Measurements from ENCODE around the gene ABCC5.
"Not testable (repeated sequence)": the region's sequence is repeated elsewhere in the genome, so short reads cannot be mapped to it uniquely, and the experiment has no call there.

ABCC5 gene

DNA sequence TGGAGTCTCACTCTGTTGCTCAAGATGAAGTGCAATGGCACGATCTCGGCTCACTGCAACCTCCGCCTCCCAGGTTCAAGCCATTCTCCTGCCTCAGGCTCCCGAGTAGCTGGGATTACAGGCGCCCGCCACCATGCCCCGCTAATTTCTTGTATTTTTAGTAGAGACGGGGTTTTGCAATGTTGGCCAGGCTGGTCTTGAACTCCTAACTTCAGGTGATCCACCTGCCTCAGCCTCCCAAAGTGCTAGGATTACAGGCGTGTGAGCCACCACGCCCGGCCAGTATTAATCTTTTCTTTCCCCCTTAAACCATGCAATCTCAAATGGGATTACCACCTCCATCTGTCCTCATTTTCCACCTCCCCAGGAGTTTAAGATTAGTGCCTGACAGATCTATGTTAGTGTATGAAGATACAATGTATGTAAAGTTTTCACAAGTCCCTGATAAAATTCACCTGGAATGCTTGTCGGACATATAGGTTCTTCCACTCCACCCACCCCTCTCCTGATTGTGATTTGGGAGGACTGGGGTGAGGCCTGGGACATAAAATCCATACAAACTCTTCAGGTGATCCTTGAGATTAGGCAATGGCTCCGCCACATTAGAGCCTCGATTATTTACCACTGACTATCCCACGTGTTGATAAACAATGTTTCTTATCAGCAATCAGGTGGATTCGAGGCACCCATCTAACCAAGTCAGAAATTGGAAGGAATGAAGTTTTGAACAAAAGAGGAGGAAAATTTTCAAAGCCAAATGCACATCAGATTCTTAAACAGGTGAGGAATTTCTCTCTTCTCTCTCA, 134.2 kb downstream of the ABCC5 start:
- in situ Hi-C loops (cut with MboI; ENCODE audit: low sequenced_read_pairs, unreplicated experiment): loop anchor here (25.0 kb wide), 1 partner anchor 354 kb away; the partner anchor contains the start of genes ALG3, EEF1AKMT4 and VWA5B2

DNA sequence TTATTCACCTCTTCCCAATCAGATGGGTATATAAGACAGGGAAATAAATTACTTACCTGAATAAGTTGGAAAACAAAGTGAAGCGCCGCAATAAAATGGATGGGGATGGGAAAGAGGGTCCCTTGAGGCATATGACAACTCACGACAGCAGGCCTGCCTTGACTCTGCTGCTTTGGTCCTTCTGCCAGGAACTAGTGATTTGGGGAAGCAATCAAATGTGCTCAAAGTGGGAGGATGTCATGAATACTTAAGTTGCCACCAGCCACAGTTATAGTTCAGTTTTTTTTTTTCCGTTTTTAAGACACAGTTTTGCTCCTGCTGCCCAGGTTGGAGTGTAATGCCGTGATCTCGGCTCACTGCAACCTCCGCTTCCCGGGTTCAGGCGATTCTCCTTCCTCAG, 137.6 kb downstream of the ABCC5 start:
- DNase-seq (ENCODE audit: low spot score): no peak
- in situ Hi-C loops (cut with MboI; ENCODE audit: low sequenced_read_pairs, unreplicated experiment): loop anchor here (25.0 kb wide), 1 partner anchor 357 kb away; the partner anchor contains the start of genes ALG3, EEF1AKMT4 and VWA5B2
- TF ChIP-seq, protein P1, sequence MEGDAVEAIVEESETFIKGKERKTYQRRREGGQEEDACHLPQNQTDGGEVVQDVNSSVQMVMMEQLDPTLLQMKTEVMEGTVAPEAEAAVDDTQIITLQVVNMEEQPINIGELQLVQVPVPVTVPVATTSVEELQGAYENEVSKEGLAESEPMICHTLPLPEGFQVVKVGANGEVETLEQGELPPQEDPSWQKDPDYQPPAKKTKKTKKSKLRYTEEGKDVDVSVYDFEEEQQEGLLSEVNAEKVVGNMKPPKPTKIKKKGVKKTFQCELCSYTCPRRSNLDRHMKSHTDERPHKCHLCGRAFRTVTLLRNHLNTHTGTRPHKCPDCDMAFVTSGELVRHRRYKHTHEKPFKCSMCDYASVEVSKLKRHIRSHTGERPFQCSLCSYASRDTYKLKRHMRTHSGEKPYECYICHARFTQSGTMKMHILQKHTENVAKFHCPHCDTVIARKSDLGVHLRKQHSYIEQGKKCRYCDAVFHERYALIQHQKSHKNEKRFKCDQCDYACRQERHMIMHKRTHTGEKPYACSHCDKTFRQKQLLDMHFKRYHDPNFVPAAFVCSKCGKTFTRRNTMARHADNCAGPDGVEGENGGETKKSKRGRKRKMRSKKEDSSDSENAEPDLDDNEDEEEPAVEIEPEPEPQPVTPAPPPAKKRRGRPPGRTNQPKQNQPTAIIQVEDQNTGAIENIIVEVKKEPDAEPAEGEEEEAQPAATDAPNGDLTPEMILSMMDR (IDR thresholded peaks at IDR 0.05; ENCODE audit: borderline replicate concordance, control extremely low read depth, extremely low read depth, insufficient read depth, missing control alignments): no peak

More for the DNA sequence above, 134.2 kb downstream of the ABCC5 start:
- no peak for DNase-seq (ENCODE audit: low spot score)
- TF ChIP-seq, protein P1 (IDR thresholded peaks at IDR 0.05; ENCODE audit: borderline replicate concordance, control extremely low read depth, extremely low read depth, insufficient read depth, missing control alignments): no peak

- DNase-seq (ENCODE audit: low spot score): no peak
- TF ChIP-seq, protein P1 (IDR thresholded peaks at IDR 0.05; ENCODE audit: borderline replicate concordance, control extremely low read depth, extremely low read depth, insufficient read depth, missing control alignments): no peak
- in situ Hi-C loops (cut with MboI; ENCODE audit: low sequenced_read_pairs, unreplicated experiment): loop anchor here (25.0 kb wide), 1 partner anchor 358 kb away; the partner anchor contains the start of genes ALG3, EEF1AKMT4 and VWA5B2
Measured at GRCh38 chr3:183879243-183879642, 138.4 kb downstream of the ABCC5 start.

GRCh38 chr3:183878071-183878470, 139.6 kb downstream of the ABCC5 start:
- no peak for DNase-seq (ENCODE audit: low spot score)
- TF ChIP-seq, protein P1 (IDR thresholded peaks at IDR 0.05; ENCODE audit: borderline replicate concordance, control extremely low read depth, extremely low read depth, insufficient read depth, missing control alignments): no peak
- in situ Hi-C loops (cut with MboI; ENCODE audit: low sequenced_read_pairs, unreplicated experiment): loop anchor here (25.0 kb wide), 1 partner anchor 359 kb away; the partner anchor contains the start of genes ALG3, EEF1AKMT4 and VWA5B2

DNA sequence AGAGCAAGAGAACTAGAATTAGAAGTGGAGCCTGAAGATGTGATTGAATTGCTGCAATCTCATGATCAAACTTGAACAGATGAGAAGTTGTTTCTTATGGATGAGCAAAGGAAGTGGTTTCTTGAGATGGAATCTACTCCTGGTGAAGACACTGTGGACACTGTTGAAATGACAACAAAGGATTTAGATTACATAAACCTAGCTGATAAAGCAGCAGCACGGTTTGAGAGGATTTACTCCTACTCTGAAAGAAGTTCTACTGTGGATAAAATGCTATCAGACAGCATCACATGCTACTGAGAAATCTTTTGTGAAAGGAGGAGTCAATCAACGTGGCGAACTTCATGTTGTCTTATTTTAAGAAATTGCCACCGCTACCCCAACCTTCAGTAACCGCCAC, 140.5 kb downstream of the ABCC5 start:
- not testable (repeated sequence) for DNase-seq (ENCODE audit: low spot score)
- in situ Hi-C loops (cut with MboI; ENCODE audit: low sequenced_read_pairs, unreplicated experiment): loop anchor here (25.0 kb wide), 1 partner anchor 360 kb away; the partner anchor contains the start of genes ALG3, EEF1AKMT4 and VWA5B2

DNA sequence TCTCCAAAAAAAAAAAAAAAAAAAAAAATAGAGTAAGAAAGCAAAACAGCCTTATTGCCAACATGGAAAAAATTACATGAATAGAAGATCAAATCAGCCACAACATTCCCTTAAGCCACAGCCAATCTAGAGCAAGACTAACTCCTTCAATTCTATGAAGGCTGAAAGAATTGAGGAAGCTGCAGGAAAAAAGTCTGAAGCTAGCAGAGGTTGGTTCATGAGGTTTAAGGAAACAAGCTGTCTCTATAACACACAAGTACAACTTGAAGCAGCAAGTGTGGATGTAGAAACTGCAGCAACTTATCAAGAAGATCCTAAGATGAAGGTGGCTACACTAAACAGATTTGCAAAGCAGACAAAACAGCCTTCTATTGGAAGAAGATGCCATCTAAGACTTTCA, 142.3 kb downstream of the ABCC5 start:
- in situ Hi-C loops (cut with MboI; ENCODE audit: low sequenced_read_pairs, unreplicated experiment): loop anchor here (25.0 kb wide), 1 partner anchor 362 kb away; the partner anchor contains the start of genes ALG3, EEF1AKMT4 and VWA5B2
- TF ChIP-seq, protein P1 (IDR thresholded peaks at IDR 0.05; ENCODE audit: borderline replicate concordance, control extremely low read depth, extremely low read depth, insufficient read depth, missing control alignments): no peak
- no peak for DNase-seq (ENCODE audit: low spot score)

DNA sequence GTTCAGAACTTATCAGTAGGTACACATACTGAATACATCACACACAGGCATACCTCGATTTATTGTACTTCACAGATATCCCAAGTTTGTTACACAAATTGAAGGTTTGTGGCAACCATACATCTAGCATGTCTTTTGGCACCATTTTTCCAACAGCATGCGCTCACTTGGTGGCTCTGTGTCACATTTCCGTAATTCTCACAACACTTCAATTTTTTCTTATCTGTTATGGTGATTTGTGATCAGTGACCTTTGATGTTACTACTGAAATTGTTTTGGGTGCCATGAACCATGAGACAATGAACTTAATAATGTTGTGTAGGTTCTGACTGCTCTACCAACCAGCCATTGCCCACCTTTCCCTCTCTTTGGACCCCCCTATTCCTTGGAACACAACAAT, 143.8 kb downstream of the ABCC5 start:
- TF ChIP-seq, protein P1 (IDR thresholded peaks at IDR 0.05; ENCODE audit: borderline replicate concordance, control extremely low read depth, extremely low read depth, insufficient read depth, missing control alignments): no peak
- in situ Hi-C loops (cut with MboI; ENCODE audit: low sequenced_read_pairs, unreplicated experiment): no loop called here
- DNase-seq (ENCODE audit: low spot score): no peak

All from GM13976 (cell line).